Fibroblast of skin of abdomen (primary cell): ENCODE results near the gene DCDC2B. TPM values are rescaled to one million over a fixed set of nuclear protein-coding genes. Genes with fewer than 3 reads are reported as not detected.
A peak's percentile ranks its signal among the peaks of the same experiment; 100 is the strongest.
"Not testable (repeated sequence)": the region's sequence is repeated elsewhere in the genome, so short reads cannot be mapped to it uniquely, and the experiment has no call there.

Source experiments
- DNase-seq: peaks from one replicate; pipeline ENCODE4 v3.0.0-alpha.2; 2013
- polyA plus RNA-seq, 2 experiments: library from polyadenylated mRNA; unstranded; fragments of 120-200 nt; gene quantifications; one replicate each; pipeline ENCODE4 v1.2.1, GENCODE V29; 2013; ENCODE audit not compliant: insufficient read length in 2 of 2

The DCDC2B gene
- polyA plus RNA-seq (2013, experiment 1 of 2; ENCODE audit: insufficient read length): 0.33 TPM
- 0.29 TPM for polyA plus RNA-seq (2013, experiment 2 of 2; ENCODE audit: insufficient read length)

- DNase-seq: no peak
Observed at GRCh38 chr1:32208891-32209328, at the start of gene DCDC2B. TSS of gene DCDC2B (plus strand) at chr1:32209089. CDS start at chr1:32209094, 5 bp downstream.

DNA sequence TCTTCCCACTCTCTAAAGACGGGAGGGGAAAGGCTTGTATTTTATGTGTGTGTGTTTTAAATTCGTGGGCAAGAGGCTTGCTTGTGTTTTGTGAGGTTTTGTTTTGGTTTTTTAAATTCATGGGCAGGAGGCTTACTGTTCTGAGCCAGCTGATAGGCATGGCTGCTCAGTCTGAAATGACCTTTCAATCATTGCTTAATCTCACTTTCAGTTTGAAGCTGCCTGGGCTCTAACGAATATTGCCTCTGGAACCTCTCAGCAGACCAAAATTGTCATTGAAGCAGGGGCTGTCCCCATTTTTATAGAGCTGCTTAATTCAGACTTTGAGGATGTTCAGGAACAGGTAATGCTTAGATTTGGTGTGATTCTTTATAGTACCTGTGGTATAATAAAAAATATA, 49.7 kb upstream of the DCDC2B start:
- DNase-seq: no peak

GRCh38 chr1:32163405-32163804, 45.5 kb upstream of the DCDC2B start:
- no peak for DNase-seq

GRCh38 chr1:32165633-32166032, 43.3 kb upstream of the DCDC2B start:
- DNase-seq: not testable (repeated sequence)

GRCh38 chr1:32170991-32171390, 37.9 kb upstream of the DCDC2B start:
- DNase-seq: no peak

DNA sequence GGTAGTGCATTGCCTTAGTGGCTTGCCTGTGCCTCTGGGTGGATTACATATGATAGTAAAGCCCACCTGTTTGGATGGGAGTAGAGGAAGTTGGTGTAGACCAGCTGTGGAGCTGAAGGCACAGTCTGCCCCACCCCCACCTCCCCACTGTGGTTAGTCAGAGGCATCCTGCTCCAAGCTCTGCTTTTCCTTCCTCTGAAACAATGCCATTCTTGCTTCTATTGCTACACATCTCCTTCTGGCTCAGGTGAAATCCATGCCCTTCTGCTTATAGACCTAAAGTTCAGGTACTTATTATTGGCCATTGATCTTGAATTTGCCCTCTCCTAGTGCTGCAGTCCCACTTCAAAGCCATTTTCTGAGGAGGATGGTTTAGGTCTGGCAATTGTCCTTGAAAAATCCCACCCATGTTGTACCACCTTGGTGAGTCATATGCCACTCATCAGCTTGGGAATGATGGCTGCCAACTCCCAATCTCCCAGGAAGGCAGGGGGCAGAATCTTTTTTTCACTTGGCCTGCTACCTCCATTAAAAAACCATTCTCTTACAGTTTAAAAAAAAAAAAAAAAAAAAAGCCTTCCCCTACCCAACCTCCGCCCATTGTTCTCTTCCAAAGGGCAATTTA, 36.2 kb upstream of the DCDC2B start:
- DNase-seq: peak; percentile 27

GRCh38 chr1:32178380-32179192, 30.3 kb upstream of the DCDC2B start:
- no peak for DNase-seq

GRCh38 chr1:32179193-32179442, 29.8 kb upstream of the DCDC2B start:
- no peak for DNase-seq

DNA sequence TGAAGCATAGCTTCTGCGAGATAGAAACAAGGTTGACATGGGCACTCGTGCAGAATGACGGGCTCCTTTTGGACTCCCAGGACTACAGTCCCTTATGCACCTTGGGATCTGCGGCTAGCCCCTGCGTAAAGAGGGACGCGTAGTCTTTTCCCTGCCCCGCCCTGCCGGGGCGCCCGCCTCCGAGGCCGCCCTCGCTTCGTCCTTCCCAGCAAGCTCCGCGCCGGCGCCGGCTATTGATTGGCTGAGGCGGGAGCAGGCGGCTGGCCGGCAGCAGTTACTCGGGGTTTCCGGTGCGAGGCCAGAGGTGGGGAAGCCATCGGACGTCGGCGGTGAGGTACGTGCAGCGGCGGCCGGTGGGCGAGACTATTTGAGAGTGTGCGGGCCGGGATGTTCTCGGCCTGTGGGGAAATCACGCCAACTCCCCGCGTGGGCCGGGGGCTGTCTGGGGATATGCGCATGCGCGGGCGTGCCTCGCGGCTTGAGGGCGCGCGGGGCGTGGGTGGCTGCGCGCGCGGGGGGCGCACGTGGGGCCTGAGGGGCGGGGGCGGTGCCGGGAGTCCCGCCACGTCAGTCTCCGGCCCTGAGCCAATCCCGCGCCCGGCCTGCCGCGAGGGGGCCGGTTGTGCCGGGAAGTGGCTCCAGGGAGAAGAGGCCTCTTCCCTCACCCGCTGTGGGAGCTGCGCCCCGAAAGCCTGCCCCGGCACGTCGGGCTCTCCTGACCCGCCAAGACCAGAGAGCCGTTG, 29.3 kb upstream of the DCDC2B start, which contains the start of gene TXLNA:
Gene TXLNA (plus strand): TSS at position 233 of the 743 bp plus-strand sequence. CDS start 671 bp downstream, outside the sequence.
- peak; percentile 92 for DNase-seq

DNA sequence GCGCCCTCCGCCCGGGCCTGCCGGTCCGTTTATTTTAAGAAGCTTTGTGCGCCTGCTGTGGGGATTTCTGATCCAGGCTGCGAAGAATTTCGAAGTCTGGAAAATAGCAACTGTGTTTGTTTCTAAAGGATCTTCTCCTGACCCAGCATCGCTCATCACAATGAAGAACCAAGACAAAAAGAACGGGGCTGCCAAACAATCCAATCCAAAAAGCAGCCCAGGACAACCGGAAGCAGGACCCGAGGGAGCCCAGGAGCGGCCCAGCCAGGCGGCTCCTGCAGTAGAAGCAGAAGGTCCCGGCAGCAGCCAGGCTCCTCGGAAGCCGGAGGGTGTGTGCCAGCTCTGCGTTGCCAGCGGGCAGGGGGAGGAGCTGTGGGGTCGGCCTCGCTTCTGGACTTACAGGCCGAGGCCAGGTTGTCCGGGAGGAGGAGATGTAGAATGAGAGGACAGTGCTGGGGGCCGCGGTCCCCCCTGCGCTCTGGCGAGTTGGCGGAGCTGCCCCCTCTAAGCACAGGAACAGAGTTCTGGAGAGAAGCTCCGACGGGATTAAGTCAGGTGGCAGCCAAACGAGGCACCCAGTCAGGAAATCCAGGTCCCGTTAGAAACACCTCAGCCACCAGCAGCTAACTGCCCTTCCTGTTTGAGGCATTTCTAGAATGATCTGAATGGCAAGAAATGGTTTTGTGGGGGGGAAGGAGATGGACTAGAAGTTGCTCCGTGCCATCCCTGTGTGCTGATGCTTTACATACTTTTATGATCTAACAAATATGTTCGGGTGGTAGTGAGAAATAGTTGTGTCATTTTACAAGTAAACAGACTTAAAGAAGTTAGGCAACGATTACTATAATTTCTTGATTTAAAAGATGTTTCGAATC, 28.5 kb upstream of the DCDC2B start:
- DNase-seq: peak; percentile 46

- DNase-seq: no peak
Observed at GRCh38 chr1:32181065-32181464, 27.8 kb upstream of the DCDC2B start.

GRCh38 chr1:32181563-32181962, 27.3 kb upstream of the DCDC2B start:
- no peak for DNase-seq

GRCh38 chr1:32182060-32182459, 26.8 kb upstream of the DCDC2B start:
- no peak for DNase-seq

DNA sequence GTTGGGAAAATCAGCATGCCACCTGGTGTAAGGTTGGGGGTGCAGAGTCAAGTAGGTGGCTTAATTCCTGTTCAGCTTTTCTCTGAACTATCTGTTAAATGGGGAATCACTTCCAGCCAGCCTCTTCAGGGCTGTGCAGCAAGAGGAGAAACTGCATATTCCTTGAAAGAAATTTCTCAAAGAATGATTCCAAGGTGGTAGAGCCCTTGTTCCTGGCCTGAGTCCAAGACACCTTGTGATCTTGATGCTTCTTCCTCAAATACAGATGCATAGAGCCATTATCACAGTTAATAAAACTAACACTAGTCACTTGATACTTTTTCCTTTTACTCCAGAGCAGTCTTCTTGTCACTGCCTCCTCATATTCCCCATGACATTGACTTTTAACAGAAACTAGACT, 24.2 kb upstream of the DCDC2B start:
- DNase-seq: no peak

DNA sequence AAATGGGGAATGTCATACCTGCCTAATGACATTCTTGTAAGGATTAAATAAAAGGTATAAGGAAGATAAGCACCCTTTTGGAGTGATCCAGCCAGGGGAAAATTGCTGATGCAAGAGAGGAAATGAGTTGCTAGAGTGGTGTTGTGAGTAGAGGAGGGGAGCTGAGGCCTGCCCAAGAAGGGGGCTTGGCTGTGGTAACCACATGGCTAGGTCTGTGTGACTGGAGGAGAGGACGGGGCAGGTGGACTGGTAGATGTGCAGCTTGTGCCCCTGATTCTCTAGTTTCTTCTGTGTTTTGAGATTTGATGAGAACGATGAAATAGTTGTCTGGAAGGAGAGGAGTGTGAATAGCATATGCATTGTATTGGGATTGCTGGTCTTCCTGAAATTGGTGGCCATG, 22.8 kb upstream of the DCDC2B start:
- DNase-seq: no peak

DNA sequence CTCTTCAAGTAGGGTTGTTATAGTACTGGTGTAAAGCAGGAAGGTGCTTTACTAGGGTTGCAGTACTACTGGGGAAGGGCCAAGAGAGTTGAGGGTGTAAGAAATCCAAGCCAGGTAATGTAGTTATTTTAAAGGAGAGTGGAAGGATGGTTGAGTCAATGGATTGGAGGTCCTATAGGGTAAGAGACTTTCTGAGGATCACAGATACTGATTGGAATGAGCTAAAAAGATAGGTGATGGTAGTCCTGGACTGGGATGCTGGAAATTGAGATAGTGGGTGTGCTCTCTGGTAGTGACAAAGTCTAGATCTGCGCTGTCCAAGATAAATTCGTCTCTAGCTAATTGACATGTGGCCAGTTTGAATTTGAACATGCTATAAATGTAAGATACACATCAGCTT, 22.4 kb upstream of the DCDC2B start:
- DNase-seq: no peak

DNA sequence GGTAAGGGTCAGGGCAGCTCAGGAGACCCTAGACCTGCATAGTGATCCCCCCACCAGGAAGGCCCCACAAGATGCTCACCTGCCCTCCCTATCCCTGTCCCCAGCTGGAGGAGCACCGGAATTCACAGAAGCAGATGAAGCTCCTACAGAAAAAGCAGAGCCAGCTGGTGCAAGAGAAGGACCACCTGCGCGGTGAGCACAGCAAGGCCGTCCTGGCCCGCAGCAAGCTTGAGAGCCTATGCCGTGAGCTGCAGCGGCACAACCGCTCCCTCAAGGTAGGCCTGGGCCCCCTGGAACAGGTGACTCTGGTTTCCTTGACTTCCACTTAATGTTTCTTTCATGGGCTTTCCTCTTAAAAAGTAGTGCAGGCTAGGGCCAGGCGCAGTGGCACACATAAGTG, 21.0 kb upstream of the DCDC2B start:
- DNase-seq: no peak

GRCh38 chr1:32192220-32192948, 16.5 kb upstream of the DCDC2B start:
- no peak for DNase-seq

- DNase-seq: no peak
Observed at GRCh38 chr1:32194984-32195383, 13.9 kb upstream of the DCDC2B start.

DNA sequence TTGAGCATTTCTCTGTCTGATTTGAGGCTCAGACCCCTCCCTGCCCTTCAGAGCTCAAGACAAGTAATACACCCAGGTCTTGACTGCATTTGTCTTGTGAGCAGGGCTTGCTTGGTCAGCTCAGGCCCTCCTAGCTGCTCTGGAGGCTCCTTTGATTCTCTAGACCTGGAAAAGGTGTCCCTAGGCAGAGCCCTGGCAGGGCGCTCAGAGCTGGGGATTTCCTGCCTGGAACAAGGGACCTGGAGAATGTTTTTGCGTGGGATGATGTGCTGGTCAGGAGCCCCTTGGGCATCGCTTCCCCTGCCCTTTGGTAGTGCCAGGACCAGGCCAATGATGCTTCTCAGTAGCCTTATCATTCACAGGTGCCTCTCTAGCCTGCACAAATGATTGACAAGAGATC, 13.4 kb upstream of the DCDC2B start:
- DNase-seq: no peak

- DNase-seq: no peak
Observed at GRCh38 chr1:32195972-32196823, 12.7 kb upstream of the DCDC2B start.
